Measurements from ENCODE around the gene WLS.
A peak's percentile ranks its signal among the peaks of the same experiment; 100 is the strongest.
"Not testable (repeated sequence)": the region's sequence is repeated elsewhere in the genome, so short reads cannot be mapped to it uniquely, and the experiment has no call there.

WLS gene

DNA sequence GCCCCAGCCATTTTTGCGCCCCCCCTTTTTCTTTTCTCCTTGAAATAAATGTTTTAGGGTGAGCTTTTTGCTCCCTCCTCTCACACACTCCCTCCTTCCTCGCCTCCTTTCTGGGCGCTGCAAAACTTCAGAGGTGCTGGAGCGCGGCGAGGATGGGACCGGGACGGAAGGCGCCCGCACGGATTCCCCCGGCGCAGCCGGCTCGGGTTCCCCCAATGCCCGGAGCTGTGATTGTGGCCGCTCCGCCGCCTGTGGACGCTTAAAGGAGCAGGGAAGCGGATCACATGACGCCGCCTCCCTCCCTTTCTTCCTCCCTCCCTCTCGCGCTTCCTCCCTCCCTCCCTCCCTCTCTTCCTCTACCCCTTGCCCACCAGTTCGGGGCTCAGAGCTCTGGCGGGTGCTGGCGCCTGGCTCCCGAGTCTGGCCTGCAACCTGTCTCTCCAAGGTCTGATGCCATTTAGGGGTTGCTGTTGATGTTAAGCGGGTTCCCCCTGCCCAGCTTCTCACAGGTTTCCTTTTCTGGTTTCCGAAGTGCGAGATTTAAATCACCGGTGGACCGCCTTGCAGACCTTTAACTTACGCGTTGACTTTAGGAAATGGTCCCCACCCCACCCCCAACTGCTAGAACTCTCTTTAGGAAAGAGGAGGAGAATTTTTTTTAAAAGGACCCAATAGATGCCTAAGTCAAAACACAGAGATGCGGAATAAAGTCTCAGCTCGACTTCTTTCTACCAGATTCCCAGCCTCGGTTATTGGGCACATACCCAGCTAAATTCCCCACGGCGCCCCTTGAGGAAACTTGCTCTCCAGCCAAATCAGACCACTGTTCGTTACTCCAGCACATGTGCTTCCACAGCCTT is at the start of gene WLS:
Gene WLS (minus strand): TSS at position 235 of the 860 bp plus-strand sequence. CDS start 224 bp downstream, at position 11.
- DNase-seq, result peak; percentile 25

DNA sequence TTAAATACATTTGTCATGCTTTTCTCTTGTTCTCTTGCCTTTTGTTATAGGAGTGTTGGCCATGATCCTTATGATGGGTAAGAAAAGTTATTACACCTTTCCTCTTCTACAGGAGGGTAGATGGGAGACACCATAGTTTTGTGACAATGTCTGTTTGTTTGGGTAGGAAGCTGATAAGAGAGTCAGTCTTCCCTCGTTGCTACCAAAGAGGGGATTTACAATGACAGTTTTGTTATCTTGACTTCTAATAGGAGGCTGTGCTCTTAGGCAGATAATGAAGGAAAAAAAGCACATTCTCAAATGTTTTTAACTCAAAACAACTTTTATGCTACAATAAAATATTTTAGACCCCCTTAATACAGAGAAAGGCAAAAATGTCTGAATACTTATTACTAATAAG is 48.0 kb upstream of the WLS start:
- DNase-seq, result no peak

DNA sequence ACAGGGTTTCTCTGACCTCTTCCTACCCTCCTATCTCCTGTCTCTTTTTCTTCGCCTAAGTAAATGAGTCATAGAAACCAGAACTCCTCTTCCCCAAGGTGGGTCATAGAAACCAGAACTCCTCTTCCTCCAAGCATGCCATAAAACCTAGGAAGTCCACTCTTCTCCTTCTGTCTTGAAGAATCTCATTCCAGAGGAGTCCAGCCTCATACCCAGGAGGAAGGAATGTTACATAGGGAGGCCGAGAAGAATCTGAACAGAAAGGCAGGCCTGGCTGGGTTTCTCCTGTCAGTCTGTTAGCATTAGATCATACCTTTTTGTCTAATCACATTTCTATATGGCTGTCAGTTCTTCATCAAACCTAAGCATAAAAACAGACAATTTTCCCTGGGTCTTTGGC is 47.5 kb upstream of the WLS start:
- no peak for DNase-seq

DNA sequence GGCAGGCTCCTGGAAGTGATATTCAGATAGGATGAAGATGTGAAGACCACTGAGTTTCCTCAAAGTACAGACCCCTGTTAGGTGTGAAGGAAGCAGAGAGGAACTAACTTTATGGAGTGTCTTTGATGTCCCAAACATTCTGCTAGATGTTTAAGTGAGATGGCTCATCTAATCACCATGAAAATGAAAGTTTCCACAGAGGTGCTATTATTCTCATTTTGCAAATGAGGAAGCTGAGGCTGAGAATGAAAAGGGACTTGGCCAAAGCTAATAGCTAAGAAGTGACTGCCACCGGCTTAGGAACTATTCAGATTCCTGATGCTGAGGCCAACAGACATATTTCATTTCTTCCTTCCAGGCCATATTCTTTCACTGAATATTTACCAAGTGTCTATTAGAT is 45.9 kb upstream of the WLS start:
- no peak for DNase-seq

DNA sequence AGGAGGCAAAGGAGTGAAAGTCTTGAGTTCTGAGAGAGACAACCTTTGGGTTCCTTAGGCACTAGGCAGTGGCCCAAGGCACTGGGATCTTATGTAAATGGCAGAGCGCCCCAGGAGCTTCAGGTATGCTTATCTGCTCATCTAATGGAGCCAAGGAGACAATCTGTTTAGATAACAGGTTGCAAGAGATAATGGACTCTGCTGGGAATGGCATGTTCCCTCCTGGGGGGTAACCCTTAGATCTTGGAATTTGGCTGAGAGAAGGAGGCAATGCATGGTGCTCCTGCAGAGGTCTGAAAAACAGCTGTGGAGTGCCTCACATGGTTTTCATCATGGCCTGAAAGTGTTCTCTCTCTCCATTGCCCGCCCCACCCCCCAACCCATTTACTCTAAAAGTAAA is 44.1 kb upstream of the WLS start:
- no peak for DNase-seq

DNA sequence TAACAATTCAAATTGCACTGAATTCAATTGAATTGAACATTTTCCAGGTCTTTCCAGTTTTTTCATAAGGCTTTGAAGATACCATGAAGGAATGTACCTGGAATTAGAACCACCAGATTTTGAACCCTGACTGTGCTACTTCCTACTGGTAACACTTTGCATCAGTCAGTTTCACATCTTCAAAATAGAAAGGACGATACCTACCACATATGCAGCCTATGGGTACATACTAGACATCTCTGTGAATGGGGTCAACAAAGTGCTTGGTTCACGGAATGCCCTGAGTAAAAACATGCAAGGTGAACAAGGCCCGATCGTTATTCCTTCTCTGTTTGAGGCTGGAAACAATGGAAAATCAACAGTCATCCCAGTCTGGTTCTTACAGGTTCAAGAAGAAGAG is 41.2 kb upstream of the WLS start:
- DNase-seq, result no peak

DNA sequence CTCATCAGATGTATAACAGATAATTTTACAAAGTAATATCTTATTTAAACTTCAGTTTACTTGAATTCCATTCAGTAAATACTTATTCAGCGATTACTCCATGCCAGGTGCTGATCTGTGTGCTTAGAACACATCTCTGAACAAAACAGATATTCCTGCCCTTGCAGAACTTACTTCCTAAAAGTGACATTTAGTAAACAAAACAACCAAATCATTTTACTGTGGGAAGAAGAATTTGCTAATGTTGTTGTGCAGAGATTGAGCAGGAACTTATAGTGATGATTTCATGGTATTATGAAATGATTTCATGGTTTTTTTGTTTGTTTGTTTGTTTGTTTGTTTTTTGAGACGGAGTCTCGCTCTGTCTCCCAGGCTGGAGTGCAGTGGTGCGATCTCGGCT is 39.3 kb upstream of the WLS start:
- no peak for DNase-seq

DNA sequence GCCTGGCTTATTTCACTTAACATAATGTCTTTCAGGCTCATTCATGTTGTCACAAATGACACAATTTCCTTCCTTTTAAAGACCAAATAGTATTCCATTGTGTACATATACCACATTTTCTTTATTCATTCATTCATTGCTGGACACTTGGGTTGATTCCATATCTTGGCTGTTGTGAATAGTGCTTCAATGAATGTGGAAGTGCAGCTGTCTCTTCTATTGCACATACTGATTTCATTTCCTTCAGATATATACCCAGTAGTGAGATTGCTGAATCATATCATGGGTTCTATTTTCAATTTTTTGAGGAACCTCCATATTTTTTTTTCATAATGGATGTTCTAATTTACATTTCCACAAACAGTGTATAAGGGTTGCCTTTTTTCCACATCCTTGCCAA is 38.6 kb upstream of the WLS start:
- DNase-seq, result no peak

DNA sequence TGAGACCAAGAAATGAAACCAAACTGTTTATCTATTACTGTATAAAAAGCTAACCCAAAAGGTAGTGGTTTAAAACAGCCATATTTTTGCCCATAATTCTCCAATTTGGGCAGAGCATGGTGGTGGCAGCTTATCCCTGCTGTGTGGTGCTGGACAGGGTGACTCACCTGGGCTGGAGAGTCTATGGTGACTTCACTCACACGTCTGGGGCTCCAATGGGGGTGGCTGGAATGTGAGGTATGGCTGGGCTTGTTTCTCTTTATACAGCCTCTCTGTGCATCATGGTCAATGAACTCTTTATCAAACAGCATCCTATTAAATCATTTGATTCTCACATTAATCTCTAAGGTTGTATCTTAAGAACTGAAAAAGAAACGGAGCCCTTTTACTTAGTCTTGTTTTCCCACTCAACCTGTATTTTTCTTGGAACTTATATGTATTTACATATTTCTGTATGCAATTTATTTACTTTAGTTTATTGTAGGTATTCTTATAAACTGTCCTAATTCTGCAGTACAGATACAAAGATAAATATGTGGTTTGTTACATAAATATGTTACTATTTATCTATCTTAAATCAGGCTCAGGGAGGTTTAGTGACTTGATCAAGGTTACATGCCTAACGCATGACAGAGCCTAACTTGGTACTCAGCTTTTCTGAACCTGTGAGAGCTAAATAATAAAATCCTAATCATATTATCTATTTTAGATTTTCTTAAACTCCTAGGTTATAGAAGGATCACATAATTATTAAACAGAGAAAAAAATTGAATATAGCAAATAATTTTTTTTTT is 37.5 kb upstream of the WLS start:
- DNase-seq, result no peak

DNA sequence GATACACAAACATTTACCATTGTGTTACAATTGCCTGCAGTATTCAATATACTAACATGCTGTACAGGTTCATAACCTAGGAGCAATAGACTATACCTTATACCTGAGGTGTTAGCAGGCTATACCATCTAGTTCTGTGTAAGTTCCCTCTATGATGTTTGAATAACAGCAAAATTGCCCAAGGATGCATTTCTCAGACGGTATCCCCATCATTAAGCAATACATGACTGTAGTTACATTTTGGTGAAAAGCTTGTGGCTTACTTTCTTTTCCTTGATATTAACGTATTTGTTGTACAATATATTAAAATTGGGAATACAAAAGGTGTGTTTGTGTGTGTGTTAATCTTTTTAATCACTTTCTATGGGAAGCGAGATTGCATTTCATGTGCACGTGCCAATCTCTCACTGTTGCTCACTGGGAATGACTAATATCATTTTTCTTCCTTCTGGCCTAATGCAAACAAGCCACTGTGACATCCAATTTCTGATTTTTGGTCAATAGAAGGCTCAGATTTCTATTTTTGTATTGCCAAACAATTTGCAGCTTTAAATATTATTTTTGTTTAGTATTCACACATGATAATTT is 36.7 kb upstream of the WLS start:
- no peak for DNase-seq

DNA sequence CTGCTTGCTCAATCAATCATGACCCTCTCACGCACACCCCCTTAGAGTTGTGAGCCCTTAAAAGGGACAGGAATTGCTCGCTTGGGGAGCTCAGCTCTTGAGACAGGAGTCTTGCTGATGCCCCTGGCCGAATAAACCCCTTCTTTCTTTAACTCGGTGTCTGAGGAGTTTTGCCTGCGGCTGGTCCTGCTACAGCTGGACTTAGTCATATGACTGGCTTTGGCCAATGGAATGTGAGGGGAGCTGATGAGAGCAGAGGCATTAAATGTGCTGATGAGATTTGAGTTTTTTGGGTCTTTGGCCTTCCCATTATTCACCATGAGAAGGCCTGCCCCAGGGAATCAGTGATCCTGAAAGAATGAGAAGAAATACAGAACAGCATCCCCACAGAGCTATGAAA is 24.5 kb upstream of the WLS start:
- not testable (repeated sequence) for DNase-seq

DNA sequence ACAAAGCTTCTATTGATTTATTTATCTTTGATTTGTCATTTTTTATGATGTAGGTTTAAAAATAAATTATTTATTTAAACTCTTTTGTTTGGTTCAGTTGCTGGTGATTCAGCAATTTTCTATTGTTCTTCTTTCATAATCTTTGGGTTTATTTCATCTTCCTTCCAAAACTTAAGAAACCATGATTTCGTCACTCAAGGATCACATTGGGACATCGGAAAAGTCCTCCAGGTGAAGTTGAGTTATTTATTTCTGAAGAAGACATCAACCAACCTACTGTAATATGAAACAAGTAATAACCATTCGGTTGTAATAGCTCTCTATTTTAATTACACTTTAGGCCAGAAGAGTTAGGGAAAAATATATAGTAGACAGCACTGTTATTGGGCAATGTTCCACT is 23.0 kb upstream of the WLS start:
- DNase-seq, result no peak

DNA sequence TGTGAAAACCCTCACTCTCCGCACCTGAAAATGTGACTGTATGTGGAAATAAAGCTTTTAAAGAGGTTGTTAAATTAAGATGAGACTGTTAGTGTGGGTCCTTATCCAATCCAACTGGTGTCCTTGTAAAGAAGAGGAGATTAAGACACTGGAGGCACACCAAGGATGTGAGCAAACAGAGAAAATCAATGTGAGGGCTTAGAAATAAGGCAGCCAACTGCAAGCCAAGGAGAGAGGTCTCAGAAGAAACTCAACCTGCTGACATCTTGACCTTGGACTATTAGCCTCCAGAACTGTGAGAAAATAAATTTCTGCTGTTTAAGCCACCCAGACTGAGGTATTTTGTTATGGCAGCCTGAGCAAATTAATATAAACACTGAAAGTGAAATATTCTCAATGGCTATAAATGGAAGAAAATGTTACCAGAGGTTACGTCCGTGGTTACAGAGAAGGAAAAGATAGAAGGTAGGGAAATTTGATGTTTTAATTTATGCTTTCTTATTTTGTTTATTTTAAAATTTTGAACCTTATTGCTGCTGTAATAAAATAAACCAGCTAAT is 22.4 kb upstream of the WLS start:
- DNase-seq, result no peak

DNA sequence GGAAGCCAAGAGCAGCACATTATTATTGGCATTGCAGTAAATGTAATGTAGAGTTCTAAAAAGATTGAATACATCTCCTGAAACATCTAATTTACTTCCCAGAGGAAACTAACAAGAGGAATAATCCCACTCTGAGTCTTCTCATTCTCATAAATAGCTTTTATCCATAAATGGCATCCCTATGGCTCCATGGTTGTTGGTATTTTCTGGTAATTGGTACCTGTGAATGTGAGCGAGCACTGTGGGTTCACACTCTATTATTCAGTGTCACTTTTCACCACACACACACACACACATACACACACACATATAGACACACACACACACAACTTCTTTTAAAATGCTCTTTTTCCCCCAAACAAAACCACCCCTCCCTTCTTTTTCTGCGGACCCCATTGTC is 4.7 kb upstream of the WLS start:
- DNase-seq, result no peak

DNA sequence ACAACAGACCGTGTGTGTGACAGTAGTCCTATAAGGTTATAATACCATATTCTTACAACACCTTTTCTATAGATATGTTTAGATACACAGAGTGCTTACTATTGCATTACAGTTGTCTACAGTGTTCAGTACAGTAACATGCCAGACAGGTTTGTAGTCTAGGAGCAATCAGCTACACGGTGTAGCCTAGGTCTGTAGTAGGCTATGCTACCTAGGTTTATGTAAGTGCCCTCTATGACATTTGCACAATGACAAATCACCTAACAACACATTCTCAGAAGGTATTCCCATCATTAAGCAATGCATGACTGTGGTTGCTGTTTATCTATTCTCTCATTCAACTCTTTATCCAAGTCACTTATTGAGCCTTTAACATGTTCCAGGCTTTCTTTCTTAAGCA is 1.8 kb upstream of the WLS start:
- no peak for DNase-seq

DNA sequence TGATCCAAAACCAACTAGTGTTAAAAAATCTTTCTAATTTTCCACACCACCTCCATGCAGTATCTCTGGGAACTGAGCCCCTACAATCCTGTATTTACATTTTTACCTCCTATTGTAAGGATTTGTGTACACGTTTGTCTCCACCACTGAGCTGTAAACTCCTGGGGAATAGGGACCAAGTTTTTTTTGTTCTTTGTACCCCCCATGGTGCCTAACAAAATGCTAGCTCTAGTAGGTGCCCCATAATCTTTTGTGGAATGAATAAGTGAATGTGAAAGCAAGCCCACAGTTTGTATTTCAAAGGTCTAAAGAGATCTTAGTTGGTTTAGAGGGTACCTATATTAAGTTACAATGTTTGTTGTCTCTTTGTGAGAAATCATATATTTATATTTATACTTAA is 879 bp upstream of the WLS start:
- no peak for DNase-seq

DNA sequence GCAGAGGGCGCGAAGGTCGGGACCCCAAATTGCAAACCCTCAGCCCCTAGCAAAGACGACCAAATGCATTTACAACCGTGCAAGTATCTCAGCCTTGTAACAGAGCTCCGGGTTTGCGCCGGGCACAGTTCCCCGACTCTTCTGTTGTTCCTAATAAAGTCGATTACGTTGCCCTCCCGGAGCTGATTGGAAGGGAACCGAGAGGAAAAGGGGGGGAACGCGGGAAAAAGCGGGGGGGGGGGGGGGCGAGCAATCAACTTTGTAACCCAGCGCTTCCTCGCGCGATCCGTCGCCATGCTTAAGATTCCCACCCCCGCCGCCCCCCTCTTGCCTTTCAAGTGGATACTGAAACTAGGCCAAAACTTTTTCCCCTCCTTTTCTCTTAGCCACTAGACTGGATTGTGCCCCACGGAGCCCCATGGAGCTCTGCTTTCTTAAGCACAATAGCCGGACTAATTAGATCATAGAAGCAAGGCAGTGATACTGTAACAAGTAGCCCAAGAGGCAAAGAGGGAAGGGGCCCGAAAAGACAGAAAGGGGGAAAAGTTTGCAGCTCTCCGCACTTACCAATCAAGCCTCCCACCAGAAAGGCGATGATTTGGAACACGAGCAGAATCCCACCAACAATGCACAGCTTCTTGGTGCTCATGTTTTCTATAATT is 565 bp downstream of the WLS start:
- no peak for DNase-seq

DNA sequence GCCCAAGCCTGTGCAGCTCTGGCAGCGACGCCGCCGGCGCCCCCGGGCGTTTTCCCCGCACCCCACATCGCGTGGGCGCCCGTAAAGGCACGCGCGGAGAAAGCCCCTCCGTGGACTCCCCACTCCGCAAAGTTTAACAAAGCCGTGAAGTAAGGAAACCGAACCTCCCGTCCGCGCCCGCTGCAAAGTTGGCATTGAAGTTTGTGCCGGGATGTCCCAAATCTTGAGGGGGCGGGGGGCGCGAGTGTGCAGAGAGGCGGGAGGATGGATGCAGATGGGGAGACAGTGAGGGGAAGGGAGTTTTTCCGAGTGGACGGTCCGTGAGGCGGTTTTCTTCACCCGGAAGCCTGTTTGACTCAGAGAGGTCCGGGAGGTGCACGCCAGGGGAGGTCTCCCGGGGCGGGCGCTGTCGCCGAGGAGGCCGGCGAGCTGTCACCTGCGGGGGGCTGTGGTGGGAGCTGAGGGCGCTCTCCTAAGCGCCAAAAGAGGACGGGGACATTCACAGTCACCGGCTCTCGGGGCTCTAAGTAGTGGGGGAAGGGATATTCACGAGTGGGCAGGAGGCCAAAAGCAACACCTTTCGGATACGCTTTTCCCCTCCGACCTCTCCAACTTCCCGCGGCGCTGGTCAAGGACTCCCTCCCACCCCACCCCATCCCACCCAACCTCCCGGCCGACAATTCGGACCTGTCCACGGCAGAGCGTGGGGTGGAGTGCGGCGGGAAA is 1.3 kb downstream of the WLS start:
- DNase-seq, result no peak

DNA sequence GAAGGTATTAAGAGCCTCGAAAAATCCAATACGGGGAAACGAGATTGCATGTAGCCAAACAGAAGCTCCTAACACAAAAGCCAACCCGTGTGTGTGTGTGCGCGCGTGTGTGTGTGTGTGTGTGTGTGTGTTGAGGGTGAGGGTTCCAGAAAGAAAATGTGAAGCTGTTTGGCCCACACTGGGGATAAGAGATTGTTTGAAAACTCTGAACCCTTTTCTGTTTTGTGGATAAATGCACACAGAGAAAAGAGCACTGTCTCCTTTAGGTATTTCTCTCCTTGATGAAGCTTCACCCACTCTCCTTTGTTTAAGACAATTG is 1.9 kb downstream of the WLS start:
- no peak for DNase-seq

DNA sequence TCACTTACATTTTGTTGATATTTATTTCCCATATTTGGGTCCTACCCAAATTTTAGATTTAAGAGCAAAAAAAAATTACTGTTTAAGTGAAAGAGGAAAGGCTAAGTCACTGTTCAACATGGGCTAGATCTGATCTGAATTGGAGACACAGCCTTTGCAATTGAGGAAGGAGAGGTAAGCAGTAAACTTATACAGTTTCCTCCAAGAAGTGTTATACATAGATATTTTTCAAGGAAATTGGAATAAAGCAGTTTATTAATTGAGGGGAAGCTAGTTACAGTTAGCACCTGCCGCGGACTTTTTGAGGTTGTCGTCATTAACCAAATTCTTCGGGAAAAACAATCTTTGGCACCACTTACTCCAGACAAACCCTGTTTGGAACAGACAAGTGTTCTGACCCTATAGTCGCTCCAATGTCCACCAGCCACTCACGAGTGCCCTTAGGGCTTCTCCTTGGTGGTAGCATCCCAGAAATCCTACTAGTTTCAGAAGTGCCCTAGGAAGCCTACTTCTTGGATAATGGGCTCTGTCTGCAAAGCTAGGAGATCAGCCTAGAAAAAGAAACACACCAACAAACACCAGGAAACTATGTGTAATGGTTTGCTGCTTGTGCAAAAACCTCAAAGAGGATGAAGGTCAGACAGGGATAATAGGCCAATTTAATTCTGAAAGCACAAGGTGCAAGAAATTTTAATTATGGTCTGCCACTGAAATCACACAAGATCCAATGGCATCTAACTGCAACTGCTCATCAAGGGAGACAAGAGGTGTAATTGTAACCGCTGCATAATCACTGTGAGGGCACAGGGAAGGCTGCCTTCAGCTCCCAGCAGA is 2.5 kb downstream of the WLS start:
- DNase-seq, result no peak

DNA sequence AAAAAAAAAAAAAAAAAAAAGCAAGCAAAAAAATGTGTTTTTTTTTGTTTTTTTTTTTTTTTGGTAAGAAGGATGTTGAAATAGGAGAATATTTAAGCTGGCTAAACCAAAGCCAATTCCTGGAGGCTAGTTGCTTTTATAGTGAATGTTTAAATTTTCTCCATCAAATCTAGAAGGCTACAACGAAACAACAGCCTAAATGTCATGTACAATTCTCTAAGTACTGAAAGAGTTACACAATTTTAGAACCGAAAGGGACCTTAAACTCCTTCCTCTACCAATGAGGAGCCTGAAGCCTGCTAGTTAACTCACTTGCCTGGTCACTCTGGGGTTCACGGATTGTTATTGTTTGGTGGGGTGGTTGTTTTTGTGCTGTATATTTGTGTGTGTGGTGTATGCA is 3.5 kb downstream of the WLS start:
- DNase-seq, result no peak

DNA sequence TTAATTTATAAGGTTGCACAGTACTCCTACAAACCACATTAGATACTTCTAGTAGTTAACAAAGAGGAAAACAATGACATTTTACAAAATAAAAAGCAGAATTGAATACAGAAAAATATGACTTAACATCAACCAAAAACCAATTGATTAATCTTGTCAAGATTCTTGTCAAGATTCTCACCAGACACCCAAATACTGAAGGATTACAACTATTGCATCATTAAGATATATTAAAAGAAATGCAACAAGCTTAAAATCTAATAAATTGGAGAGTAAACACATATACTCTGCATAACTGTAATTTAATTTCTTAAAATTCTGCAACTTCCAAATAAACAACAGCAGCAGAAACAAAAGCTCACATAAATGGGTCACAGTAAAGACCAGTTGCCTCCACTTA is 4.7 kb downstream of the WLS start:
- no peak for DNase-seq
